HCT116 (cell line): ENCODE results near the gene TMEM191C. TPM values are rescaled to one million over a fixed set of nuclear protein-coding genes. Genes with fewer than 3 reads are reported as not detected.
"Not testable (repeated sequence)": the region's sequence is repeated elsewhere in the genome, so short reads cannot be mapped to it uniquely, and the experiment has no call there.

ENCODE experiments used
- ATAC-seq: fragments of 200-7000 bp; cut with Tn5 transposase; 2 replicates; pipeline ENCODE4 v1.9.1; 2020; ENCODE audit warnings: mild to moderate bottlenecking, moderate library complexity
- BruUV-seq: library from RNA; stranded (reverse); fragments of 400-500 nt; replicated peaks from 2 replicates; lab custom pipeline; 2021; lab: Mats Ljungman, UMichigan
- CTCF ChIA-PET: fragments of 300-600 bp; sonication (Branson Sonifier 250); formaldehyde crosslinking; loops from one replicate; lab custom pipeline; 2021; ENCODE audit warnings: antibody characterized with exemption; lab: Charles Lee
- POLR2A ChIA-PET: fragments of 300-600, 350-600 bp; sonication (Branson Sonifier 250); formaldehyde crosslinking; loops from one replicate; lab custom pipeline; 2021; ENCODE audit warnings: antibody characterized with exemption; lab: Charles Lee
- RAD21 ChIA-PET, 2 experiments: fragments of 300-600 bp; sonication (Branson Sonifier 250); formaldehyde crosslinking; loops; one replicate each; lab custom pipeline; 2023; ENCODE audit warnings: low total read pairs in 2 of 2; ENCODE audit not compliant: uncharacterized antibody in 2 of 2, unreplicated experiment in 2 of 2, low non-redundant PET in 1 of 2; lab: Charles Lee
- DNase-seq: peaks from one replicate; pipeline ENCODE4 v3.0.0-alpha.2; 2010; ENCODE audit warnings: low read depth, low spot score
- H2AFZ ChIP-seq: fragments of 200-600 bp; shearing (Covaris generic), sonication (generic); 2 replicates; pipeline ENCODE4 v1.6.1; 2017; ENCODE audit warnings: low read depth, mixed run types, mixed read lengths, antibody characterized with exemption, low read length; ENCODE audit not compliant: poor library complexity, severe bottlenecking
- H3K27ac ChIP-seq: 2 replicates; pipeline ENCODE4 v1.5.1; 2012; ENCODE audit warnings: low read depth, low read length
- H3K27me3 ChIP-seq: fragments of 200-600 bp; sonication (generic); 2 replicates; pipeline ENCODE4 v1.6.1; 2016; ENCODE audit warnings: mixed run types, low read length, mixed read lengths; ENCODE audit not compliant: insufficient read depth
- H3K36me3 ChIP-seq, 2 experiments: fragments of 200-500 bp in 1 of 2; fragments of 200-600 bp in 1 of 2; sonication (Bioruptor generic) in 1 of 2; sonication (generic) in 1 of 2; 2 replicates each; pipeline versions ENCODE4 v1.5.1 to v1.6.1; 2014 to 2016; ENCODE audit warnings: low read length in 2 of 2, inconsistent platforms in 1 of 2, mixed read lengths in 1 of 2, mixed run types in 1 of 2; ENCODE audit not compliant: insufficient read depth in 2 of 2, control insufficient read depth in 1 of 2
- H3K4me1 ChIP-seq, 2 experiments: fragments of 200-600 bp in 1 of 2; sonication (generic) in 1 of 2; 2 replicates each; pipeline versions ENCODE4 v1.5.1 to v1.6.1; 2012 to 2017; ENCODE audit warnings: low read length in 2 of 2, inconsistent platforms in 1 of 2, mild to moderate bottlenecking in 1 of 2, mixed read lengths in 1 of 2, mixed run types in 1 of 2, moderate library complexity in 1 of 2; ENCODE audit not compliant: insufficient read depth in 2 of 2, control insufficient read depth in 1 of 2
- H3K4me2 ChIP-seq: fragments of 200-600 bp; sonication (generic); 2 replicates; pipeline ENCODE4 v1.6.1; 2017; ENCODE audit warnings: mixed run types, low read length, mixed read lengths
- H3K4me3 ChIP-seq, 2 experiments: fragments of 200-600 bp in 1 of 2; sonication (generic) in 1 of 2; replicated peaks in 1 of 2; 2 replicates each; pipeline ENCODE4 v1.5.1; 2011 to 2016; ENCODE audit warnings: low read length in 2 of 2, control low read depth in 1 of 2, low read depth in 1 of 2, mild to moderate bottlenecking in 1 of 2, mixed read lengths in 1 of 2, mixed run types in 1 of 2
- H3K79me2 ChIP-seq: fragments of 200-600 bp; sonication (generic); 2 replicates; pipeline ENCODE4 v1.6.1; 2017; ENCODE audit warnings: mild to moderate bottlenecking, mixed run types, low read length, moderate library complexity, mixed read lengths; ENCODE audit not compliant: insufficient read depth
- H3K9ac ChIP-seq: fragments of 200-600 bp; sonication (generic); 2 replicates; pipeline ENCODE4 v1.6.1; 2016; ENCODE audit warnings: low read length, mixed read lengths
- H3K9me2 ChIP-seq: fragments of 200-600 bp; sonication (generic), shearing (Covaris generic); 2 replicates; pipeline ENCODE4 v1.6.1; 2017; ENCODE audit warnings: mixed run types, mild to moderate bottlenecking, moderate library complexity; ENCODE audit not compliant: insufficient read depth
- H3K9me3 ChIP-seq, 2 experiments: fragments of 200-500 bp in 1 of 2; fragments of 200-600 bp in 1 of 2; sonication (Bioruptor generic) in 1 of 2; sonication (generic) in 1 of 2; 2 replicates each; pipeline ENCODE4 v1.6.1; 2014 to 2017; ENCODE audit warnings: low read length in 2 of 2, mixed read lengths in 2 of 2, inconsistent platforms in 1 of 2, low read depth in 1 of 2, mild to moderate bottlenecking in 1 of 2, mixed run types in 1 of 2, moderate library complexity in 1 of 2; ENCODE audit not compliant: control insufficient read depth in 1 of 2, insufficient read depth in 1 of 2
- H4K20me1 ChIP-seq: fragments of 200-600 bp; sonication (generic), shearing (Covaris generic); 2 replicates; pipeline ENCODE4 v1.6.1; 2017; ENCODE audit warnings: mixed run types, mild to moderate bottlenecking, moderate library complexity; ENCODE audit not compliant: insufficient read depth
- CBX3 ChIP-seq: IDR thresholded peaks from 2 replicates; pipeline ENCODE4 v1.6.1; 2012; ENCODE audit warnings: low read depth
- CEBPB ChIP-seq: IDR thresholded peaks from 2 replicates; pipeline ENCODE4 v1.6.1; 2012; ENCODE audit warnings: low read depth
- ELF1 ChIP-seq: IDR thresholded peaks from 2 replicates; pipeline ENCODE4 v1.6.1; 2012; ENCODE audit warnings: low read depth, borderline replicate concordance
- FOSL1 ChIP-seq: IDR thresholded peaks from 2 replicates; pipeline ENCODE4 v1.6.1; 2012; ENCODE audit warnings: low read depth
- MAX ChIP-seq: IDR thresholded peaks from 2 replicates; pipeline ENCODE4 v1.6.1; 2012
- POLR2A ChIP-seq: IDR thresholded peaks from 2 replicates; pipeline ENCODE4 v1.7.0; 2011; ENCODE audit warnings: borderline replicate concordance; ENCODE audit not compliant: insufficient read depth, insufficient read length; ENCODE audit errors: extremely low read depth
- SP1 ChIP-seq: IDR thresholded peaks from 2 replicates; pipeline ENCODE4 v1.6.1; 2012; ENCODE audit warnings: low read depth
- intact Hi-C: fragments of 100-400 bp; cut with micrococcal nuclease; formaldehyde crosslinking; loops from 2 replicates; pipeline ENCODE4 v1.10.0; 2022
- total RNA-seq: library from RNA; stranded (reverse); gene quantifications from one replicate; pipeline ENCODE4 v1.2.1, GENCODE V29; 2021; ENCODE audit not compliant: unreplicated experiment

Gene TMEM191C
- total RNA-seq, 1 experiment from 2014 or later: 3.1 TPM

DNA sequence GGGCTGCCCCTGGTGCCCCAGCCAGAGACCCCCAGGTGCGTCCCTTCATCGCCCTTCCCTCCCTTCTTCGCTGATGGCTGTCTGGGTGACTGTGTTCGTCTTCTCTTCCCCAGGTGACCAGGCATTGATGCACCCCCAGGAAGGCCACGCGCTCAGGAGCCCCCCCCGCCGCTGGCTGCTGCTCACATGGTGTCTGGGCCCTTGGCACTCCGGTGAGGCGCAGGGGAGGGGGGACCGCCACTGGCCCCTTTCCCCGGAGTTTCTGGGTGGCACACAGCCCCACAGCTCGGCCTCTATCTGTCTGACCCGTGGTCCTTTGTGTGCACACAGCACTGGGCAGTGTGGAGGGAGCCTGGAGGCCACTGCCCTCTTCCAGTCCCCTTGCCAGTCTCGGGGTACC is 24.5 kb upstream of the TMEM191C start:
- BruUV-seq, CTCF ChIA-PET, H3K27ac ChIP-seq: not testable (repeated sequence)

DNA sequence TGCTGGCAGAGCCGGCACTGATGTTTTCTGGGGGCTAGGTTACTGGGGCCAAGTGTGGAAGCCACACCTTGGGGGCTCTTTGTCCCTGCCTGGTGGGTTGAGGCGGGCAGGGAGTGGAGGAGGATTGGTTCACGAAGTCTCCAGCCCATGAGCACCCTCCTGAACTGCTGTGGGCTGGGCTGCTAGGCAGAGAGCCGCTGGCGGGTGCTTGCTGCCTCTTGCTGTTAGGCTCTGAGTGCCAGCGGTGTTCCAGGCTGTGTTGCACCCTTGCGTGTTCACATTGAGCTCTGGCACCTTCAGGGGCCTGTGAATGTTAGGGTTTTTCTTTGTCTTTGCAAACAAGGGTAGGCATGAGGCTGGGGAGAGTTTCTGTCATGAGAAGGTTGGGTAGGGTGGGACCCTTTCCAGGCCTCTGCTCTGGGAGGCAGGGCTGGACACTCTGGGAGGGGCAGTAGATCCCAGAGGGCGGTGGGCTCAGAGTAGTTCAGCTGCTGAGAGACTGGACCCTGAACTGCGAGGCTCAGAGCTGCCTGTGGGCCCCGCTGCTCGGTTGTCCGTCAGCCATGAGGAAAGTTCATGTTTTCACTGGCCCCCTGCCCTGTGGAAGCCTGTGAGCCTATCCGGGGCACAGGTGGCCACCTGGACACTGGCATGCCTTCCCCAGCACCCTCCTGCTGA is 24.0 kb upstream of the TMEM191C start:
- no peak overlapping the region for H3K27ac ChIP-seq
- intact Hi-C loops: no loop called here
- no peaks in the 10 kb centered on the region for H3K4me1 ChIP-seq
- RAD21 ChIA-PET: no interaction called here
- TF ChIP-seq CEBPB (no peak), SP1 (no peak), ELF1 (no peak), FOSL1 (no peak), POLR2A (no peak), MAX (no peak), CBX3 (no peak)
- H3K36me3 ChIP-seq: peaks cover 4% of the 10 kb centered on the region in 2 experiments; a peak in 1 of 4 replicates
- H3K27me3 ChIP-seq: no peaks in the 10 kb centered on the region
- no peak overlapping the region for H3K4me3 ChIP-seq
- H3K9me3 ChIP-seq: no peaks in the 10 kb centered on the region
- H3K9ac ChIP-seq: no peak overlapping the region
- no peaks in the 10 kb centered on the region for H4K20me1 ChIP-seq
- H2AFZ ChIP-seq: no peak overlapping the region
- POLR2A ChIA-PET: no interaction called here
- BruUV-seq: no TSS peak
- no peaks in the 10 kb centered on the region; the same call in 1 of the 2 replicates for H3K79me2 ChIP-seq
- H3K9me2 ChIP-seq: no peaks in the 10 kb centered on the region
- CTCF ChIA-PET: no interaction called here
- no peak overlapping the region for H3K4me2 ChIP-seq
- DNase-seq (no peak), ATAC-seq (no peak)

More for the DNA sequence above, 24.5 kb upstream of the TMEM191C start:
- H3K27me3 ChIP-seq, RAD21 ChIA-PET, DNase-seq, H4K20me1 ChIP-seq, H2AFZ ChIP-seq, H3K9ac ChIP-seq, POLR2A ChIA-PET, H3K4me2 ChIP-seq, H3K4me1 ChIP-seq, H3K36me3 ChIP-seq, H3K9me3 ChIP-seq, H3K79me2 ChIP-seq, H3K9me2 ChIP-seq, intact Hi-C loops, ATAC-seq, H3K4me3 ChIP-seq: not testable (repeated sequence)
